PC-9 (cell line): ENCODE data around the gene MAGEC2. TPM values are rescaled to one million over a fixed set of nuclear protein-coding genes. Genes with fewer than 3 reads are reported as not detected.

Source experiments
- BruUV-seq: library from RNA; stranded (reverse); fragments of 400-500 nt; replicated peaks from 2 replicates; lab custom pipeline; 2021; lab: Mats Ljungman, UMichigan
- CTCF ChIA-PET: fragments of 300-600 bp; sonication (Branson Sonifier 250); formaldehyde crosslinking; loops from one replicate; lab custom pipeline; 2022; ENCODE audit warnings: antibody characterized with exemption; lab: Charles Lee
- POLR2A ChIA-PET: fragments of 300-600 bp; sonication (Branson Sonifier 250); formaldehyde crosslinking; loops from one replicate; lab custom pipeline; 2022; ENCODE audit warnings: antibody characterized with exemption; ENCODE audit not compliant: unreplicated experiment; lab: Charles Lee
- DNase-seq, 2 experiments: peaks; one replicate each; pipeline versions ENCODE4 v3.0.0 to v3.0.0-alpha.2; 2015 to 2022; ENCODE audit warnings: mixed read lengths in 1 of 2
- H2AFZ ChIP-seq: fragments of 200-600 bp; sonication (generic); 2 replicates; pipeline ENCODE4 v1.8.1; 2017; ENCODE audit warnings: antibody characterized with exemption
- H3F3A ChIP-seq: fragments of 200-600 bp; sonication (generic); 2 replicates; pipeline ENCODE4 v1.8.1; 2017; ENCODE audit warnings: antibody characterized with exemption, mild to moderate bottlenecking, low read depth; ENCODE audit not compliant: insufficient read depth
- H3K27ac ChIP-seq: fragments of 200-600 bp; sonication (generic); 2 replicates; pipeline ENCODE4 v1.6.1; 2016; ENCODE audit warnings: mixed run types
- H3K27me3 ChIP-seq: fragments of 200-600 bp; sonication (generic); 2 replicates; pipeline ENCODE4 v1.6.1; 2016; ENCODE audit warnings: low read depth, mixed run types; ENCODE audit not compliant: insufficient read depth
- H3K36me3 ChIP-seq: fragments of 200-600 bp; sonication (generic); 2 replicates; pipeline ENCODE4 v1.6.1; 2016; ENCODE audit warnings: low read depth, mixed run types
- H3K4me1 ChIP-seq: fragments of 200-600 bp; sonication (generic); replicated peaks from 2 replicates; pipeline ENCODE4 v1.6.1; 2016; ENCODE audit warnings: mixed run types; ENCODE audit not compliant: insufficient read depth
- H3K4me2 ChIP-seq: fragments of 200-600 bp; sonication (generic); 2 replicates; pipeline ENCODE4 v1.6.1; 2017; ENCODE audit warnings: mixed run types
- H3K4me3 ChIP-seq: fragments of 200-600 bp; sonication (generic); 2 replicates; pipeline ENCODE4 v1.6.1; 2016; ENCODE audit warnings: mixed run types
- H3K79me2 ChIP-seq: fragments of 200-600 bp; sonication (generic); 2 replicates; pipeline ENCODE4 v1.6.1; 2017; ENCODE audit warnings: low read depth, mixed run types
- H3K9me2 ChIP-seq: fragments of 200-600 bp; sonication (generic); 2 replicates; pipeline ENCODE4 v1.8.1; 2017; ENCODE audit warnings: mild to moderate bottlenecking; ENCODE audit not compliant: insufficient read depth
- H3K9me3 ChIP-seq: fragments of 200-600 bp; sonication (generic); 2 replicates; pipeline ENCODE4 v1.8.1; 2016; ENCODE audit warnings: low read depth; ENCODE audit not compliant: insufficient read depth
- H4K20me1 ChIP-seq: fragments of 200-600 bp; sonication (generic); 2 replicates; pipeline ENCODE4 v1.8.1; 2017; ENCODE audit not compliant: insufficient read depth
- EZH2 ChIP-seq: fragments of 200-600 bp; sonication (generic); IDR thresholded peaks from 2 replicates; pipeline ENCODE4 v1.8.0; 2017; ENCODE audit warnings: antibody characterized with exemption, low read depth
- intact Hi-C: fragments of 100-400 bp; cut with micrococcal nuclease; formaldehyde crosslinking; loops from one replicate; pipeline ENCODE4 v1.10.0; 2022; ENCODE audit not compliant: unreplicated experiment
- total RNA-seq: library from RNA; stranded (reverse); gene quantifications from 2 replicates; pipeline ENCODE4 v1.2.3, GENCODE V29; 2021
- TF ChIP-seq, protein P1 (sequence below): fragments of 200-600 bp; sonication (generic); conservative IDR thresholded peaks from 2 replicates; pipeline ENCODE4 v1.6.1; 2017; ENCODE audit warnings: mixed run types, antibody characterized with exemption, mild to moderate bottlenecking, moderate library complexity

MAGEC2 gene
- total RNA-seq, 1 experiment from 2014 or later = not detected

DNA sequence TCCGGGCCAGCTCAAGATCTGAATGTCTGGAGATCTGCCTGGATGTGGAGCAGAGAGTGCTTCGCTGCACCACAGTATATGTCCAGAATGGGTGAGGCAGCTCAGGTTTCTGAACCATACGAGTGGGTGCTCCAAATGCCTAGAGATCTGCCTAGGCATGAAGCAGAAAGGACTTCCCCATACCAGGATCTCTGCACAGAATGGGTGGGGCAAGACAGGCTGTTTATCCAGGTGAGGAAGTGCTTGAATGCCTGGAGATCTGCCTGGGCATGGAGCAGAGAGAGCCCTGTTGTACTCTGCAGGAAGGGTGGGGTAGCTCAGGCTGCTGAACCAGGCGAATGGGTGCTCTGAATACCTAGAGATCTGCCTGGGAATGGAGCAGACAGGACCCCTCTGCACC, 45.4 kb upstream of the MAGEC2 start:
- no peaks in the 10 kb centered on the region for H3K36me3 ChIP-seq
- H3K9me2 ChIP-seq = 0 out of 2 replicates have a peak, but pooled peaks cover 6% of the 10 kb centered on the region
- H2AFZ ChIP-seq = no peak overlapping the region
- H3K4me3 ChIP-seq = no peak overlapping the region
- H4K20me1 ChIP-seq = no peaks in the 10 kb centered on the region
- H3K4me1 ChIP-seq = no peaks in the 10 kb centered on the region
- H3K9me3 ChIP-seq = no peaks in the 10 kb centered on the region
- H3K4me2 ChIP-seq = no peak overlapping the region
- H3K27me3 ChIP-seq = no peaks in the 10 kb centered on the region
- ChIA-PET POLR2A (no interaction called here), CTCF (no interaction called here)
- TF ChIP-seq, protein P1, sequence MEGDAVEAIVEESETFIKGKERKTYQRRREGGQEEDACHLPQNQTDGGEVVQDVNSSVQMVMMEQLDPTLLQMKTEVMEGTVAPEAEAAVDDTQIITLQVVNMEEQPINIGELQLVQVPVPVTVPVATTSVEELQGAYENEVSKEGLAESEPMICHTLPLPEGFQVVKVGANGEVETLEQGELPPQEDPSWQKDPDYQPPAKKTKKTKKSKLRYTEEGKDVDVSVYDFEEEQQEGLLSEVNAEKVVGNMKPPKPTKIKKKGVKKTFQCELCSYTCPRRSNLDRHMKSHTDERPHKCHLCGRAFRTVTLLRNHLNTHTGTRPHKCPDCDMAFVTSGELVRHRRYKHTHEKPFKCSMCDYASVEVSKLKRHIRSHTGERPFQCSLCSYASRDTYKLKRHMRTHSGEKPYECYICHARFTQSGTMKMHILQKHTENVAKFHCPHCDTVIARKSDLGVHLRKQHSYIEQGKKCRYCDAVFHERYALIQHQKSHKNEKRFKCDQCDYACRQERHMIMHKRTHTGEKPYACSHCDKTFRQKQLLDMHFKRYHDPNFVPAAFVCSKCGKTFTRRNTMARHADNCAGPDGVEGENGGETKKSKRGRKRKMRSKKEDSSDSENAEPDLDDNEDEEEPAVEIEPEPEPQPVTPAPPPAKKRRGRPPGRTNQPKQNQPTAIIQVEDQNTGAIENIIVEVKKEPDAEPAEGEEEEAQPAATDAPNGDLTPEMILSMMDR = no peak
- no peak for TF ChIP-seq EZH2
- DNase-seq = no peak
- H3K27ac ChIP-seq = no peak overlapping the region
- no peaks in the 10 kb centered on the region for H3F3A ChIP-seq
- no peaks in the 10 kb centered on the region for H3K79me2 ChIP-seq
- no TSS peak for BruUV-seq
- intact Hi-C loops = no loop called here

DNA sequence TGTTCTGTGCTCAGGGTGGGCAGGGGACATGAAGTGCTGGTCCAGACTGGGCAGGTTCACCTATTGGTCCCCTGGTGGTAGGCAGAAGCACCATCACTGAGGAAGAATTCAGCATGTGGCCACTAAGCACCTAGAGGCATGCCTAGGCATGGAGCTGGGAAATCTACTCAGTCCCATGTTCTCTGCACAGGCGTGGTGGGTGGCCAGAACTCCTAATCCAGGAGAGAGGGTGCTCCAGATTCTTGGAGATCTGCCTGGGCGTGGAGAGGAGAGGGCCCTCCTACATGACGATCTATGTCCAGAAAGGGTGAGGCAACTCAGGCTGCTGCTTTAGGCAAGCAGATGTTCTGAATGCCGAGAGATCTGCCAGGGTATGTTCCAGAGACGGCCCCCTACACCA, 44.6 kb upstream of the MAGEC2 start:
- Histone ChIP-seq H3K27ac (no peak overlapping the region), H3K9me2 (0 out of 2 replicates have a peak, but pooled peaks cover 4% of the 10 kb centered on the region), H3K9me3 (no peaks in the 10 kb centered on the region), H3K4me3 (no peak overlapping the region), H3K27me3 (no peaks in the 10 kb centered on the region), H3K36me3 (no peaks in the 10 kb centered on the region), H2AFZ (no peak overlapping the region), H3K4me2 (no peak overlapping the region), H3K79me2 (no peaks in the 10 kb centered on the region), H3K4me1 (no peaks in the 10 kb centered on the region), H3F3A (no peaks in the 10 kb centered on the region), H4K20me1 (no peaks in the 10 kb centered on the region)
- no TSS peak for BruUV-seq
- TF ChIP-seq, protein P1 = no peak
- TF ChIP-seq EZH2 = no peak
- intact Hi-C loops = no loop called here
- ChIA-PET CTCF (no interaction called here), POLR2A (no interaction called here)
- DNase-seq = no peak

DNA sequence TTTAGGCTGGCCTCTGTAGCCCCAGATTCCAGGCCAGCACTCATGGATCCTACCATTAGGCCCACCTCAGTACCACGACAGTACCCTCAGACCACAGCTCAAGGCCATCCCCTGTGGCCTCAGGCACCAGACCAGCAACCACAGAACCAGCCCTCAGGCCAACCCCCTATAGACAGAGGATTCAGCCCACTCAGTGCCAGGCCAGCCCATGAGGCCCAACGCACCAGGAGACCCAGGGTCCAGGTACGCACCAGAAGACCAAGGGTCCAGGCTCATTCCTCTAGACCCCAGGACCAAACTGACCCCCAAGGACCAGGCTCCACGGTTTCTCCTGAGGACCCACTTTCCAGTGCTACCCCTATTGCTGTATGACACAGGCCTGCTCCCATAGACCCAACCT, 39.5 kb upstream of the MAGEC2 start:
- Histone ChIP-seq H3K36me3 (no peaks in the 10 kb centered on the region), H3K4me2 (no peak overlapping the region), H3K9me2 (no peaks in the 10 kb centered on the region), H3F3A (no peaks in the 10 kb centered on the region), H3K27me3 (no peaks in the 10 kb centered on the region), H2AFZ (no peak overlapping the region), H3K9me3 (no peaks in the 10 kb centered on the region), H3K27ac (no peak overlapping the region), H4K20me1 (no peaks in the 10 kb centered on the region), H3K79me2 (no peaks in the 10 kb centered on the region), H3K4me1 (no peaks in the 10 kb centered on the region), H3K4me3 (no peak overlapping the region)
- intact Hi-C loops = no loop called here
- TF ChIP-seq EZH2 = no peak
- TF ChIP-seq, protein P1 = no peak
- ChIA-PET POLR2A (no interaction called here), CTCF (no interaction called here)
- DNase-seq = no peak
- no TSS peak for BruUV-seq
